Gastroesophageal sphincter (tissue), 3 donors: ENCODE results near the gene CHST9.

Source experiments
- CTCF ChIP-seq, 4 experiments: fragments of 200-600 bp in 2 of 4; fragments of 450-650 bp in 2 of 4; sonication (generic) in 1 of 4; IDR thresholded peaks; one replicate each; pipeline ENCODE4 v1.5.1; 2017 to 2019; ENCODE audit warnings: antibody characterized with exemption in 4 of 4, mild to moderate bottlenecking in 2 of 4, moderate library complexity in 2 of 4
- EP300 ChIP-seq: sonication (generic); formaldehyde crosslinking; IDR thresholded peaks from one replicate; pipeline ENCODE4 v1.6.1; 2017; ENCODE audit warnings: antibody characterized with exemption, mild to moderate bottlenecking
- POLR2A ChIP-seq, 2 donors: fragments of 450-650 bp; IDR thresholded peaks; one replicate each; pipeline ENCODE4 v1.6.1; 2017; ENCODE audit warnings: antibody characterized with exemption in 2 of 2, mild to moderate bottlenecking in 2 of 2, moderate library complexity in 1 of 2
- POLR2AphosphoS5 ChIP-seq: sonication (generic); formaldehyde crosslinking; IDR thresholded peaks from one replicate; pipeline ENCODE4 v1.6.1; 2017; ENCODE audit warnings: antibody characterized with exemption

- TF ChIP-seq CTCF (IDR thresholded peaks at IDR 0.05), result no peak
- no peak for TF ChIP-seq POLR2AphosphoS5
- TF ChIP-seq POLR2A (IDR thresholded peaks at IDR 0.05), result no peak
- TF ChIP-seq EP300, result no peak
These were observed 738 bp downstream of the CHST9 start for GRCh38 chr18:27184115-27185024.
